Measurements from ENCODE around the gene SHB.

The SHB gene

GRCh38 chr9:37984672-37985611 lies 84.1 kb downstream of the SHB start:
- no peak for DNase-seq

GRCh38 chr9:37984278-37984671 lies 84.8 kb downstream of the SHB start:
- no peak for DNase-seq

GRCh38 chr9:37983381-37984067 lies 85.5 kb downstream of the SHB start:
- DNase-seq, result no peak

- no peak for DNase-seq
Measured at GRCh38 chr9:37979844-37980243, 89.2 kb downstream of the SHB start.

GRCh38 chr9:37978983-37979382 lies 90.0 kb downstream of the SHB start:
- no peak for DNase-seq

- DNase-seq, result no peak
Measured at GRCh38 chr9:37978481-37978864, 90.6 kb downstream of the SHB start.

GRCh38 chr9:37977851-37978480 lies 91.1 kb downstream of the SHB start:
- no peak for DNase-seq

- DNase-seq, result no peak
Measured at GRCh38 chr9:37976714-37977477, 92.1 kb downstream of the SHB start.

GRCh38 chr9:37975639-37976038 lies 93.4 kb downstream of the SHB start:
- DNase-seq, result no peak

GRCh38 chr9:37974506-37975173 lies 94.4 kb downstream of the SHB start:
- DNase-seq, result no peak

GRCh38 chr9:37972351-37972848 lies 96.6 kb downstream of the SHB start:
- DNase-seq, result no peak

GRCh38 chr9:37971691-37972090 lies 97.3 kb downstream of the SHB start:
- DNase-seq, result no peak

- peak; percentile 35 to 50 for DNase-seq
Measured at GRCh38 chr9:37971108-37971459, 97.9 kb downstream of the SHB start.

GRCh38 chr9:37970301-37971107 lies 98.5 kb downstream of the SHB start:
- DNase-seq, result no peak

GRCh38 chr9:37969558-37970300 lies 99.3 kb downstream of the SHB start:
- DNase-seq, result no peak

- no peak for DNase-seq
Measured at GRCh38 chr9:37969130-37969529, 99.9 kb downstream of the SHB start.

GRCh38 chr9:37968228-37968701 lies 100.8 kb downstream of the SHB start:
- no peak for DNase-seq

- DNase-seq, result no peak
Measured at GRCh38 chr9:37967761-37968080, 101.3 kb downstream of the SHB start.

- no peak for DNase-seq
Measured at GRCh38 chr9:37967014-37967760, 101.8 kb downstream of the SHB start.
